ENCODE data around the gene TADA2B.

The TADA2B gene

DNA sequence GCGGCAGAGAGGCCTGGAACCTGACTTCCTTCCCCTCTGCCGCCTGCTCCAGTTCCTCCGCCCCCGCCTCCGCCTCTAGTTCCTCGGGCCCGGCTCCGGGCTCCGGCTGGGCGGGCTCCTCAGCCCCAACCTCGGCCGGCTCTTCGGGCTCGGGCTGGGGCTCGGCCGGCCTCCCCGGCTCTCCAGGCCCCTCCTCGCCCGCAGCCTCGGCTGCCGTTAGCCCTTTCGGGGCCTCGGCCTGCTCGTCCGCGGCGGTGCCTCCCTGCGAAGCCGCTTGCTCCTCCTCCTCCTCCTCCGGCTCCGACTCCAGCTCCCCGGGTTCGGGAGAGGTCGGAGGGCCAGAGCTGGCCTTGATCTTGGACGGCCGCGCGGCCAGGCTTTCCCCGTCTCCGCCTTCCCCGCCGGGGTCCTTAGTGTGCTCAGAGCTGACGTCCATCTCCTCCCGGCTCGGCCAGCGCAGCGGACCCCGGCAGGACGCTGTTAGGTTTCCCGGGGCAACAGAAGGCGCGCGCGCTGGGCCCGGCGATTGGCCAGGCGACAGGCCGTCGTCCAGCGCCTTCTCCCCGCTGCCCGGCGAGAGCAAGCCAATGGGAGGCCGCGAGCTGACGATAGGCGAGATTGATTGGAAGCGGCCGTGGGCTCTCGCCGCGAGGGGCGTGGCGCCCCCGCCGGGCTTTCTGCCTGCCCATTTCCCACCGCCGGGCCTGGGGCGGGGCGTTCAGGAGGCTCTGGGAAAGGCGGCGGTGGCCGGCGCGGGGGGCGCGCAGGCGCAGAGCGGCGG is 479 bp upstream of the TADA2B start:
- DNase-seq = peak; percentile 96

DNA sequence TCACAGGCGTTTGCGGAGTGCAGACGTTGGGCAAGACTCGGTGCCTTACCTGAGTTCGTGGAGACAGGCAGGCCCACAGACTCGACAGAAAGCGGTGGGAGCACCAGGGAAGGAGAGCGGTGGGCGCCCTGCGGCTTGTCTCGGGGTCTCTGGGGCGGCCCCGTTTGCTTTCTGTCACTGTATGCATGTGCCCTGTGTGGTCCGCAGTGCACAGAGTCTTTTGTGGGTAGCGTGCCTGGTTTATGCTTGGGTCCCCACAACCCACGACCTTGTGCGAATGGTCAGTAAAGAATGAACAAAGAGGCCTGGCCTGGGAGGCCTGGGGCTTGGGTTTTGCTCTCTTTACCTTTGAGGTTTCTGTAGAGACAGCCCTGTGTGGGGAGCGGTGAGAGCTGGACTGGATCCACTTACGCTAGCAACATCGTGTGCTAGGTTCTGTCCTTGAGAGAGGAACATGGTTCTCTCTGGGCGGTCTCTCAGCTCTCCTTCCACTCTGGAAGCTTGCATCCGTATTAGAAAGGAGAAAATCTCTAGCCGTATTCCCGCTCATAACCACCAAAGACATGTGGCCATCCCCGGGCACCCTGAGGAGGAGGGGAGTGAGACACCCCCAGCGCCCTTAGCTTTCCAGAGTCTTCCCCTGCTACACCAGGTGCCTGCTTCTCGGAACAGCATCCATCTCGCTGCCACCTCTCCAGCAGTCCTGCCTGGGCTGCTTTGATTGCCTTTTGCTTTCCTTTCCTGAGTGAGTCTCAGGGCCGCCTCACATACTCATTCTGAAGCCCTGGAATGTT is 1.2 kb downstream of the TADA2B start:
- DNase-seq = no peak

DNA sequence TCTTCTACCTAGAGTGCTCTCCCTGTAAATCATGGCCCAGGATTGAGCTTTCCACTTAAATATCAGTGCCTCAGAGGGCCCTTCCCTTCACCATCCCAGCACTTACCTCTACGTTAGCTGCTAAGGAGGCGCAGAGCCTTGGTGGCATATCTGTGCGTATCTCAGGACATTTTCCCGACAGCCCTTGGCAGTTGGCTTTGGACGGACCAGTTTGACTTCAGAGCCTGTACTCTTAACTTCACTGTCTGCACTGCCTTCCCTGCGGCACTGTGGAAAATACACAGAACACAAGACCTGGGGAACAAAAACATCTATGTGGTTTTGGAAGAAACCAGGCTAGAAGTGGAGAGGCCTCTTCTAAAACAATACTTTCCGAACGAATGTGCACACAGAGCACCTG is 2.4 kb downstream of the TADA2B start:
- DNase-seq = no peak

DNA sequence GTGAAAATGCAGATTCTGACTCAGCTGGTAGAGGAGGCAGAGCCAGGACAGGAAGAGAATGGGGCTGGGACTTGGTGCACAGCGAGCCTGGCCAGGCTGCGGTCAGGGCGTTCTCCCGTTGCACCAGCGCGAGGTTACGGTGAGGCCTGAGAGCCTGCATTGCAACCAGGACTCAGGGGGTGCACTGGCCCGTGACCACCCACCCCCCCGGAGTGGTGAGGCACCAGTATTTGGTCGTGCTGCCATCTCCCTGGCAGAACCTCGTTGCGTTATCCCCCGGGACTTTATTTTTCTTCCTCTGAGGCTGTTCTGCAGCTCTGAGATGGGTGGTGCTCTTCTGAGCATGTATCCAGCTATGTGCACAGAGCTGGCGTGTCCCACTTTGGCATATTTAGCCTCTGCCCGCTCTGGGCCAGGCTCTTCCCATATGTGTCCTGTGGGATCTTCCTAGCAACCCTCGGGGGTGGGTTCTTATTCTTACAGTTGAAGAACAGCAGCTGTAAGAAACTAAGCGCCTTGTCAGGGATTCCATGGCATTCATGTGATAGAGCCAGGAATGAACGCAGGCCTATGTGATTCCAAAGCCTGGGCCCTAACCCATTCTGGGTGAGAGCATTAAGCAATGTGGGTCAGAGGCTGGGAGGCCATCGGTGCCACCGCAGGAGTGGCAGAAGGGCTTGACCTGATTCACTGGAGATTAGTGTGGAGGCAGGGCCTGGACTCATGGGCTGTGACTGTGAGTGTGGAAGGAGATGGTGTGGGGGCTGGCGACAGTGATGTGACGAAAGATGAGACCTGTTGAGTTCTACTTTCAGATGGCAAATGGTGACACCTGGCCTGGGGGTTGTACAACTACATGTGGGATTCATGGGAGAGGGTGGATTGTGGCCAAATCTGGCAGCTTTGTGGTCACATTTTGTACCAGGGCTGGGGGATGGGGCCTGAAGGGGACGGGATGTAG is 3.1 kb downstream of the TADA2B start:
- DNase-seq = no peak

DNA sequence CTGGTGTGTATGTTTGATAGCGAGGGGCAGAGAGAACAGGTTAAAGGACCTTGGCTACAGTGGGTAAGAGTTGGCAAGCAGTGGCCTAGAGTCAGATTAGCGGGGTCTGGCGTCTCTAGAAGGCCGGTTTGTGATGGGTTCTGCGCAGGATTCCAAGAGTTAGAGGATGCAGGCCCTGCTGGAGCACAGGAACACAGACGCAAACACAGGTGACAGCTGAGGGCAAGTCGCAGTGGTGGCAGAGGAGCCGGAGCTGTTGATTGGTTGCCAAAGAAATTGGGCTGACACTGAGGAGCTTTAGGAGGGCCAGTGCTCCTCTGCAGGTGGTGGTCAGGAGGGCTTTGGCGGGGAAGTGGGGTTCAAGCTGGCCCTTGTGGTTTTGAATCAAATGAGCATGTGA is 3.8 kb downstream of the TADA2B start:
- DNase-seq = no peak

DNA sequence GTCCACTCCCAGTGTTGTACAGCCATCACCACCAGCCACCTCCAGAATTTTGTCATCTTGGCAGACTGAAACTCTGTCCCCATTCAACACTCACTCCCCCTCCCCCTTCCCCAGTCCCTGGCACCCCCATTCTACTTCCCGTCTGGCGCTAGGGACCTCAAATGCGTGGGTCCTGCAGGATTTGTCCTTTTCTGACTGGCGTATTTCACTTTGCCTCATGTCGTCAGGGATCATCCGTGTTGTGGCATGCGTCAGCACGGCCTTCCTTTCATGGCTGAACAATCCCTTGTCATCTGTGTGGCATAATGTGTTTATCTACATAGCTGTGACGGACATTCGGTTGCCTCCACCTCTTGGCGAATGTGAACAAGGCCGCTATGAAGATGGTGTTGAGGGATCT is 5.5 kb downstream of the TADA2B start:
- no peak for DNase-seq

DNA sequence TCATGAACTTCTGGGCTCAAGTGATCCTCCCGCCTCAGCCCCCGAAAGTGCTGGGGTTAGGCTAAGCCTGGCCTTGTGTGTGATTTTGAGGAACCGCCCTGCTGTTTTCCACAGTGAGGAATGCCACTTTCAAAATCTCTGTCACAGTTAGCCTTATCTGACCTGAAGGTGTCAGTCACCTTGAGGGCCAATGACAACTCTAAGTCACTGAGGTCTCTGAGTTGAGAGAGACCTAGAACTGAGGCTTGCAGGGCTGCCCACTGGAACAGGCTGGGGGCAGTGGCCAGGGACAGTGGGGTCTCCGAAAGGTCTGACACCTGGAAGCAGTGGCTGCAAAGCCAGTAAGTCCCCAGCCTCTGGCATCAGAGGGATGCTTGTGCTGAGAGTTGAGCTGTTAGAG is 6.1 kb downstream of the TADA2B start:
- no peak for DNase-seq

DNA sequence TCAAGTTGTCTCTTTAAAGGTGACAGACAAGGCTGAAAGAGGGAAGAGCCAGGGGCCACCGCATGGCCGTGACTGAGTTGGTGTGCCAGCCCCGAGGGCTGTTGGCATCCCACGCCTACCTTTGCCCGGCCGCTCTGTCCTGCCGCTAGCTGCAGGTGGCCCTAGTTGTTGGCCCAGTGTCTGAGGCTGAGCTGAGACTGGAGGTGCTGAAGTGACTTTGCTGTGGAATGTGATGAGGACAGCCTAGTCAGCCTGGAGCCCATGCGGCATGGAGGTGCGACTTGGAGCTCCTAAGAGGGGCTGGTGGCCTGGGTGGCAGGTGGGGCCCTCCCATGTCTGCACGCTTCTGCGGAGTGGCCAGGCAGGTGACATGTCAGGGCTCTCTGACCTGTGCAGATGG is 6.6 kb downstream of the TADA2B start:
- DNase-seq = no peak

DNA sequence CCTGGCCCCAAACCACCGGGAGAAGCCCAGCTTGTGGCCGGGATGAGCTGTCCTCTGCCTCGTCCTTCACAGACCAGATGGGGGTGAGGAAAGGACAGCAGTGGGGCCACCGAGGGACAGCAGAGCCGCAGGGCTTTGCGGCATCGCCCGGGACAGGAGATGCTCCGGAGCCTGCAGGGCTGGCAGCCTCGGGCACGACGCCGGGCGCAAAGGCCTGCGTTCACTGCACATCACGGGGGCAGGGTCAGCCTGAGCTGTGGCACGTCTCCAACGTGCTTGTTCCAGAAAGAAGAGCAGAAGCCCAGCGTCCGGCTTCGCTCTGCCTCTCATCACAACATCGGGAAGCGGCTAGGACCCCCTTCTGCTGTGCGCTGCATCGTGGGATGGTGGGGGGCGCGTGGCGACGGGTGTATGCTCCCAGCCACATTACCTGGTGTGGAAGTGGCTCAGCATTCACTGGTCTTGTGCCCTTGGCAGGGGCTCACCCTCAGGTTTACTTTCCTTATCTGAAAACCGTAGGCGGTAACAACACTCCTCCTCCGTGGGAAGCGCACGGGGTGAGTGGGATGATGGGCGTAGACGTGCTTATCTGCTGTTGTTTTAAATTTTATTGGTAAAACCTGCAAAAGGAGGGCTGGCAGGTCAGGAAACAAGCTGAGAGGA is 7.4 kb downstream of the TADA2B start:
- DNase-seq = no peak

DNA sequence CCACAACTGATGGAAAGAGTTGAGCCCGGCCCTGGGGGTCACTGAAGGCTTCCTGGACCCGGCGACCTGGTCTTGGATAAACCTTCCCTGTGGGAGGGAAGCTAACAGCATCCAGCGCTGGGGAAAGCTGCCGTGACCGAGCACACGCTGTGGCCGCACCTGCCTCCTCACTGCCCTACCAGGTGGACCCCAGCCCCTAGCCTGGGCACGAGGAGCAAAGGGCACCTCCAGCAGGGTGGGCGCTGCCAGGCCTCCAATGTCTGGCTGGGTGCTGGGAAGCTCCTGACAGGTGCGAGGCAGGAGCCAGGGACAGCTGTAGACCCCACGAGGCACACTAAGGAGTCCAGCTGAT is 7.9 kb downstream of the TADA2B start:
- DNase-seq = no peak

DNA sequence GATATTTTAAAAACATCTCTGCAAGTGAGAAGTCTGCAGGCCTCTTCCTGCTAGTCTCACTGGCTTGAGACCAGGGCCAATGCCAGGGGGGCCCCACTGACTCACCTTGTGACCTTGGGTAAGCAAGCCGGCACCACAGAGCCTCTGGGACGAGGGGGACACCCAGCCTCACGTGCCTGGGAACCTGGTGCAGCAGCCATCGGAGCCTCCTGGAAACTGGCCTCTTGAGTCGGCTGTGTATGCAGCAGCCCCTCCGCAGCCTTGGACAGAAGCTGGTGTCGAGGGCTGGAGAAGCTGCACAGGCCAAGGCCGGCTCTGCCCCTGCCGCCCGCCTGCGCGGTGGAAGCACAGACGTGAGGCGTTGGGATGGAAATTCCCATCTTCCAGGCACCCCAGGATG is 8.7 kb downstream of the TADA2B start:
- DNase-seq = no peak

DNA sequence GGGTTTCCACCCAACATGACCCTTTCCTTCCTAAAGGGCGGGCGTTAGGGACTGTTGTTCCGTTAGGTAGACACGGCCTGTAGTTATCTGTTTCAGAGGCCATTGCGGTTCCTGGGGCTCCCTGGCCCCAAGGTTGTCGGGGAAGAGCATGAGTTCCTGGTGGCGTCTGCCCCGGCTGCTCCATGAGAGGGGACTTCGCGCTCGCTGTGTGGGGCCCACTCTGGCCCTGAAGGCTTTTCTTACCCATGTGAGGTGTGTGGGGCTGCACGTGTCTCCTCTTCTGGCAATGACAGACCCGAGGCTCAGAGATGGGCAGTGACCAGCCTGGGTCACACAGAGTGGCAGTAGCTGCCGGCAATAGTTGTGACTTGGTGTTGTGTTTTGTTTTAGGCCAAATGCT is 9.1 kb downstream of the TADA2B start:
- DNase-seq = no peak

DNA sequence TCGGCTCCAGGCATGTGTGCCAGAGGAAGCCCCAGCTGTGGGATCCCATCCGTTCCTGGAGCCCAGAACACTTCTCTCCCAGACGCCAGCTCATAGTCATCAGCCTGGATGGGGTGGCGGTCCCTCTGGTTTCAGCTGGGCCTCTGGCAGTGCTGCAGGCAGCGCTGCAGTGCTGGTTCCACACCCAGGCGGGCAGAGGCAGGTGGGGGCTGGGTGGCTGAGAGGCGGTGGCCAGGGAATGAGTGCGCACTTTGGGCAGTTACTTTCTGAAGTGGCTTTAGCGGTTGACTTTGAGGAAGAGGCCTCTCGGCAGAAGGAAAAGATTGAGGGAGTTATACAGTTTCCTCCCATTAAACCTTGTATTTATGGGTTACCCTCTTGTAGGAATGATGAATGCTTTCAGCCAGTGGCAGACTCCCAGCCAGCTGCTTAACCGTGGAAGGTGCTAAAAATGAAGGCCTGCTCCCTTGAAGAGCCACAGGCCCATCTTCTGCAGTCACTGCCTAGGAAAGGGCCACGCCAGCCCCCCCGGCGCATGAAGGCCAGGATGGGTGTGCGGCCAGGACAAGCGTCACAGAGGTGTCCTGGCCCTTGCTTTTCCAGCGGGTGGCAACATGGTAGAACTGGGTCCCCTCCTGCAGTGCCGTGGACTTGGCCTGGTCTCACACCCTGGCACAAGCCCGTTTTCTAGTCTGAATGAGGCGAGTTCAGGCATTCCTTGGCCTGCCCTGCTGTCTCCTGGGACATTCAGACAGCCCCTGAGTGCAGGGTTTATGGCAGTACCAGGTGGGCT is 9.9 kb downstream of the TADA2B start:
- DNase-seq = no peak

DNA sequence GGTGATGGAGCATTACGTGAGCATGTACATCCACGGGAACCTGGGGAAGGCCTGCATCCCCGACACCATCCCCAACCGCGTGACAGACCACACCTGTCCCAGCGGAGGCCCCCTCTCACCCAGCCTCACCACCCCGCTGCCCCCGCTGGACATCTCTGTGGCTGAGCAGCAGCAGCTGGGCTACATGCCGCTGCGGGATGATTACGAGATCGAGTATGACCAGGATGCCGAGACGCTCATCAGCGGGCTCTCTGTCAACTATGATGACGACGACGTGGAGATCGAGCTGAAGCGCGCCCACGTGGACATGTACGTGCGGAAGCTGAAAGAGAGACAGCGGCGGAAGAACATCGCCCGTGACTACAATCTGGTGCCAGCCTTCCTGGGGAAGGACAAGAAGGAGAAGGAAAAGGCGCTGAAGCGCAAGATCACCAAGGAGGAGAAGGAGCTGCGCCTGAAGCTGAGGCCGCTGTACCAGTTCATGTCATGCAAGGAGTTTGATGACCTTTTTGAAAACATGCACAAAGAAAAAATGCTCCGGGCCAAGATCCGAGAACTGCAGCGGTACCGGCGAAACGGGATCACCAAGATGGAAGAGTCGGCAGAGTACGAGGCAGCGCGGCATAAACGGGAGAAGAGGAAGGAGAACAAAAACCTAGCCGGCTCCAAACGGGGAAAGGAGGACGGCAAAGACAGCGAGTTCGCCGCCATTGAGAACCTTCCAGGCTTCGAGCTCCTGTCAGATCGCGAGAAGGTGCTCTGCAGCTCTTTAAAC is 11.1 kb downstream of the TADA2B start:
- DNase-seq = no peak

DNA sequence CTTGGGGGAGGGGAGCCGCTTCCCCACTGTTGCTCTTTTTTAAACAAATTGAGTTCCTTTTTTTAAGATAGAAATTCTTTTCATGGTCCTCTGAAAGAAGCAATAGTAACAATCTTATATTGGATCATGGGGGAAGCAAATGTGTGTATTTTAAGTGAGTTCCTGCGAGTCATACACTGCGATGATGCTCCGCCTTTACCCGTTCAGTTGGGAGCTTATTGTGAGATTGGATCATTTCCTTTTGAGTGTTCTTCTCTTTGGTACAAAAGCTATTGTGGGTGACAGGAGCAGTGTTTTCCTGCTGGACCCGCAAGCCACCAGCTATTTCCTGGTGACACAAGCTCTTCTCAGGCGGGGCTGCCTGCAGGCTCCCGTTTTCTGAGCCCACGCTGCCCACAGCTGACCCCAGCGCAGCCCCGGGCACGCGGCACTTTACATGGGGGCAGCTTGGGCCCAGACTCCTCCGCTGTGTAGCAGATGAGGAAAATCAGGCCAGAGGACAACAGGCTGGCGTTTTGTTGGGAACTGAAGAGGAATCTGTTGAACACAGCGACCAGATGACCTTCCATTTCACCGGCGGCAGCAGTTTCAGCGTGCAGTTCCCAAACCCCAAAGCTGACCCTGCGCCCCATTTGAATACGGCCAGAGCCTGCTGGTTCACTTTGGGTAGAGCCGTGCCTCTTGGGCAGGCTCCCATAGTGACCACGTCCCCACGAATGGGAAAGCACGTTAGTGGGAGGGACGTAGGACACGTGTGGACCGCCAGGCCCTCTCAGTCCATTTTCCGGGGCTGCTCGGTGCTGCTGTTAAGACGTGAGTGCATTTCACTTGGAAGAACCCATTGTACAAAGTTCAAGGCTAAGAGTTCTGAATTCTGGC is 12.2 kb downstream of the TADA2B start:
- DNase-seq = no peak

DNA sequence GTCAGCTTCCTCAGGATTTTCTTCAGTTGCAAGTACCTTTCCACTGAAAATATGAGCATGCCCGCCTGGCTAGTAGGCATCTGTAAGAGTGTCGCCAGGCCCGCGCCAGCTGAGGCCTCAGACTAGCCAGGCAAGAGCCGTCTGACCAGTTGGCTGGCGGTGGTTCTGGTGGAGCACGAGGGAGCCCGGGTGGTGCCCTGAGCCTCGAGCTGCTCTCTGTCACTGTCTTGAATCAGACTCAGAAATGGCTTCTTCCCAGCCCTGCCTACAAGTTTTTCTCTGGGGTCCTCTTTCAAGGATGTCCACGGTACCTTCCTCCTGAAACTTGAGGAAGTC is 12.8 kb downstream of the TADA2B start:
- DNase-seq = no peak

DNA sequence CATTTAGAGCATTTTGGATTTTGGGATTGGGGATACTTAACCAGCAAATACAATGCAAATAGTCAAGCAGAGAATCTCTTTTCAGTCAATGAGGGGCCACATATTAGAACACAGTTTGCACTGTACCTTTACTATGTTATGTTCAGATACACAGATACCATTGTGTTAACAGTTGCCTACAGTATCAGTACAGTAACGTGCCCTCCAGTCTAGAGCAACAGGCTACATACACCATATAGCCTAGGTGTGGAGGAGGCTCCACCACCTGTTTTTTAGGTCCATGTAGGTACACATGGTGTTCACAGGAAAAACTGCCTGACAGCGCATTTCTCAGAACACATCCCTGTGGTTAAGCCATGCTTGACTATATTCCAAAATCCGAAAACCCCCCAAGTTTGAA is 15.6 kb downstream of the TADA2B start:
- no peak for DNase-seq

DNA sequence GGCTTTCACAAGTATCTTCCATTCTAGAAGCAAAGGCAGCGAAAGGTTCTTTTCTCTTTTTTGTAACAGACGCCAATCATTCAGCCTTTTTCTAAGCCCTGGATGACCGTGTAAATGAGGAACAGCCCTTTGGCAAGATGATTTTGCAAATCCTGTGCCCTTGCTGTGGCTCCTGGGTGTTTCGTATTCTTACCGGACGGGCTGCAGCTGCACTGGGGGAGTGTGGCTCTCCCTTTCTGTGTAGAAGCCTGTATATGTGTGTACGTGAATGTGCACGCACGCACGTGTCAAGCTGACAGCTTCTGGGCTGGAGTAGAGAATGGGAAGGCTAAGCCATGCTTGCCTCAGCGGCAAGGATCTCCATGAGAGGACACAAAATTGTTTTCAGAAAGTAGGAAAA is 16.5 kb downstream of the TADA2B start:
- DNase-seq = no peak

DNA sequence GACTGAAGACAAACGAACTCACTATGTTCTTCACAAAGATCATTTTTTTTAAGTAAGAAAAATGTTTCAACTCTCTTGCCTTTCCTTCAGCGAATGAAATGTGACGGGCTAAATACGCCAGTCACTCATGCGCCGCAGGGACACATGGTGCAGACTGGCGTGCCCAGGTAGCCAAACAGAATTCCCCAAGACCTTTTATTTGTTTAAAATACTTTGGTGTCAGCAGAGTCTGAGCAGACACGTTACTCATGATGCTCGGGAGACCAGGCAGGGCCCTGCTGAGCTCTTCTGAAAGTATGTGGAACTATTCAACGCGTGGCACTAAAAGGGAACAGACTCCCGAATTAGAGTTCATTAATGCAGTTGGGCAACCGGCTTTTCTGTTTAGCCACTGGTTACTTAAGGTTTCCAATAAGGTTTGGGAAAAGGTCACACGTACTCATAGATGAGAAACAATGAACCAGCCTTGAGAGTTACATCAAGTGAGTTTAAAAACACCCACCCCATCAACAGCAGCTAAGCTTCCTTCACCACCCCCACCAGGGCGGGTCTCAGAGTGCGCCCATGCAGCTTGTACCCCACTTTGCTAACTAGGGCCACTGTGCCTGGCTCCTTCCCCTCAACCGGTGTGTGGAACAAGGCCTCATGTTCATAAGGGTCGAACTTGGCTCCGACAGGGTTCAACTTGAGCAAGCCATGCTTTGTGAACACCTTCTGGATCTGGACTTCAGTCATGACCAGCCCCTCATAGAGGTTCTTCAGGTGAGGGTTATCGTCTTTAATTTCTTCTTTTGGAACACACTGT is 17.4 kb downstream of the TADA2B start:
- DNase-seq = no peak
